Activated effector memory CD4-positive, alpha-beta T cell treated with anti-CD3 and anti-CD28 coated beads, Interleukin-2, amount 50 U/mL, for 16 hours (primary cell): Measurements from ENCODE around the gene AWAT1.
"Not testable (repeated sequence)": the region's sequence is repeated elsewhere in the genome, so short reads cannot be mapped to it uniquely, and the experiment has no call there.

Experiments
- DNase-seq: peaks from one replicate; pipeline ENCODE4 v3.0.0-alpha.2; 2020

Gene AWAT1

DNA sequence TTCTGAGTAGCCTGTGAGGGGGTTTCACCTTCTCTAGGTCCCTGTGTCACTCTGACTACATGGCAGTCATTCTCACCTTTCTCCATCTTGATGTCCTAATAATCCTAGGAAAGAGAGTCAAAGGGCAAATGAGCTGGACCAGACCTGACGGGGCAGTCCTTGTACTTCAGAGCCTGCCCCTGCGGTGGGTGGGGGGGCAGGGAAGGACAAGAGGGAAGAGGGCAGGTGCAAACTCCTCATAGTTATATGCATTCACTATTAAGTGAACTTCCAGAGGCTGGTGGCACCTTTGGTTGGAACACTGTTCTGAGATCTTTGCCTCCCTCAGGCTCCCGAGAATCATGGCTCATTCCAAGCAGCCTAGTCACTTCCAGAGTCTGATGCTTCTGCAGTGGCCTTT lies at the start of gene AWAT1:
TSS of gene AWAT1 (plus strand) at position 301 of the 400 bp plus-strand sequence. CDS start at position 342, 41 bp downstream.
- no peak for DNase-seq

DNA sequence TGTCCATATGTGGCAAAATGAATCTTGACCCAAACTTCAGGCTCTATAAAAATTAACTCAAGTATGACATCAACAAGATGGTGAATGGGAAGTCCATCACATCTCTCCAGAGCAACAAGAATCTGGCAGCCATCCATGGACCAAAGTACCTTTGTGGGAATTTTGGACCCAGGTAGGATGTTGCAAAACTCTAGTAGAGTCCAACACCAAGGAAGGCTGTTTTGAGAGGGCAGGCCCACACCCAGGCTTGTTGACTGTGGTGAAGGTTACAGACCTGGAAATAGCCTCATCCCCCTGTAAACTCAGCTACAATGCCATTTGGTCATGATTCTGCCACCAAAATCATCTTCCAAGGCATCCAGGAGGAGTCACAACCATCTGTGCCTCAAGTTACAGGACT lies 44.2 kb upstream of the AWAT1 start:
- no peak for DNase-seq

DNA sequence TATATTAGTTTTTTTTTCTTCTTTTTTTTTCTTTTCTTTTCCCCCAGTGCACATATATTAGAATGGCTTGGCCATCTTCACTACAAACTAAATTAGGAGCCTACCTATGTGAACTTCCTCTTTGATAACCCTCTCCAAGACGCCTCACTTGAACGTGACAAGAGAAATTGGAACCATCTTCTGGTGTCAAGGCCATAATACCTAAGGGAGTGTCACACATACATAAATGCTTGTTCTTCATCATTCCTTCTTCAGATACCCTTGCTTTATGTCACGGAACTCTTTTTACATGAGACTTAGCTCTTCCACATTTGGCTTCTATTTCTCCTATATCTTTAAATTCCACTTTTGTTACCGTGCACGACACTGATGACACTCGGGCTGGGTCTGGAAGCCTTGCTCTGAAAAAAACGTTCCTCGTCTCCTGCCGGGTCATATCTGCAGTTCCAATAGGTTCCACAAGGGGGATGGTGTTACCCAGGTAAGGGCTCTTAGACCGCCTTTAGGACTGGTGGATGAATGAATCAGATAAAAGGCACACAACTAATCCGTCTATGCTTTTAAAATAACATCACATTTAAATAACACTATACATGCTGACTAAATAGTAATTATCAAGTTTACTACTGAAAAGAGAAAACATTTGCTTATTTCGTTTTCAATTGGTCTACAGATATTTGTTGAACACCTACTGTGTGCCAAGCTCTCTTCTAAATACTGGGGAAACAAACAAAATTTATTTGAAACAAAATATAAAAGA lies 37.3 kb upstream of the AWAT1 start:
- peak; percentile 79 for DNase-seq

DNA sequence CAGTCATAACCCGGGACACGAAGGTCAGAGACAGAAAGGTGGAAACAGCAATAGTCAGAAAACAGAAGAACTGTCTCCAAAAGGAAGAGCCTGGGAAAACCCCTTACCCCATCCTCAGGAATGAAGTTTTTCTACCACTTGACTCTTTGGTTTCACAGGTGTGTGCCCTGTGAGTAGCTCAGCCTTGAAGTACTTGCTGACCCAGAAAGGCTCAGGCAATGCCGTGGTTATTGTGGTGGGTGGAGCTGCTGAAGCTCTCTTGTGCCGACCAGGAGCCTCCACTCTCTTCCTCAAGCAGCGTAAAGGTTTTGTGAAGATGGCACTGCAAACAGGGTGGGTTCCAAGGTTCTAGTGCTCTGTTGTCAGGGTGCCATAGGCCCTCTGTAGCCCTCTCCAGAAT lies 32.7 kb upstream of the AWAT1 start:
- DNase-seq = no peak

DNA sequence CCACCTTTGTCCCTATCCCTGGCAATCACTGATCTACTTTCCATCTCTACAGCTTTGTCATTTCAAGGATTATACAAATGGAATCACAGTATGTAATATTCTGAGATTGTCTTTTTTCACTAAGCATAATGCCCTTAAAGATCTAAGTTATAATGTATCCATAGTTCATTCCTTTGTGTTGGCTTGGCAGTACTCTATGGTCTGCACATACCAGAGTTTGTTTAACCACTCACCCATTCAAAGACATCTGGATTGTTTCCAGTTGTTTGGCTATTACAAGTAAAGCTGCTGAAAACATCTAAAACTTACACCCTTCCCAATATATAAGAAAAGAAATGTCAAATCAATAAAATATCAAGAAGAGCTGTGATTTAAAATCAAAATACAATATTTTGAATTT lies 26.0 kb upstream of the AWAT1 start:
- DNase-seq = no peak

DNA sequence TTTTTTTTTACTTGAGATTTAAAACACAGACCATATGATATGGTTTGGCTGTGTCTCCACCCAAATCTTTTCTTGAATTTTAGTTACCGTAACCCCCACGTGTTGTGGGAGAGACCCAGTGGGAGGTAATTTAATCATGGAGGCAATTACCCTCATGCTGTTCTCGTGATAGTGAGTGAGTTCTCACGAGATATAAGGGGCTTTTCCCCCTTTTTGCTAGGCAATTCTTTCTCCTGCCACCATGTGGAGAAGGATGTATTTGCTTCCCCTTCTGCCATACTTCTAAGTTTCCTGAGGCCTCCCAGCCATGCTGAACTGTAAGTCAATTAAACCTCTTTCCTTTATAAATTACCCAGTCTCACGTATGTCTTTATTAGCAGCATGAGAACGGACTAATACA lies 24.9 kb upstream of the AWAT1 start:
- not testable (repeated sequence) for DNase-seq

DNA sequence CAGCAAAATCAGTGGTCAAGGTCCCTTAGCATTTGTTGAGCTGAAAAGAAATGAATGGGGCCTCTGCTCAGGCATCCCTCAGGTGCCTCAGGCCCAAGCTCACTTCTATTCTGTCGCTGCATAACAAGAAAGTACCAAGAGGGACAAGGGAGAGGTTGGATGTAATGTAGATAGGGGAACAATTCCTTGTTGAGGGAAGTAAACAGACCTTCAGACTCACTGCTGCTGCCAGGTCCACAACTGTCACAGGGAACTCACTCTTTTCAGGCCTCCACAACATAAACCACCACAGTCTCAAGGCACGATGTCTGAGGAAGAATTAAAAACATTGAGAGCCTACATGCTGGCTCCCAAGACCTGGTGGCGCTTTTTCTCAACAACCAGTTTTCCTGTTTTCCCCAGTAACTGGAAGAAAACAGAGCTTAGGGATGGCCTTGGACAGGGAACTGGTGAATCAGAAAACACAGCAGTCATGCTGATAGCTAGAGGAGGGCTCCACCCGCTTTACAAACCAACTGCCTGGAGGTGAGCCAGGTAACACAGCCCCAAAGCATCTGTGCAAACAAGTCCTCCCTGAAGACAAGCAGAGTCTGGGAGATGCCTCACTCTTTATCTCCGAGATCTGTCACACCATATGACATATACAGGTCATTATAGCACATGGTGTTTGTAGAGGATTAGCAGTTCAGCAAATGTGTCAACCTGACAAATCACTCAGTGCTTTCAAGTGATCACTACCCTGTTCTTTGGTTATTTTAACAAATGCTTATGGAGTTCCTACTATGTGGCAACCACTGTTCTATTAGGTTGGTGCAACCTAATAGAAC lies 14.3 kb upstream of the AWAT1 start:
- no peak for DNase-seq

DNA sequence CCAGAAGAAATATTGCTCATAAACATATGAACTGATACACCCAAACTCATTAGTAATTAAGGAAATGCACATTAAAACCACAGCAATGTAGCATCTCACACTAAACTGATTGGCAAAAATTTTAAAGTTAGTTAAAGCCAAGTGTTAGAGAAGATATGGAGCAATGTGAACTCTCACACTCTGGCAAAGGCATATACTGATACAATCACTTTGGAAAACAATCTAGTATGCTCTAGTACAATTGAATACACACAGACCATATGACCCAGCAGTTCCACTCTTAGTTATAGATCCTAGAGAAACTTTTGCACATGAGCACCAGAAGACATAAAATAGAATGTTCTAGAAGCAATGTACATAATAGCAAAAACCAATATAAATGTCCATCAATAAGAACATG lies 8.4 kb upstream of the AWAT1 start:
- DNase-seq = no peak

DNA sequence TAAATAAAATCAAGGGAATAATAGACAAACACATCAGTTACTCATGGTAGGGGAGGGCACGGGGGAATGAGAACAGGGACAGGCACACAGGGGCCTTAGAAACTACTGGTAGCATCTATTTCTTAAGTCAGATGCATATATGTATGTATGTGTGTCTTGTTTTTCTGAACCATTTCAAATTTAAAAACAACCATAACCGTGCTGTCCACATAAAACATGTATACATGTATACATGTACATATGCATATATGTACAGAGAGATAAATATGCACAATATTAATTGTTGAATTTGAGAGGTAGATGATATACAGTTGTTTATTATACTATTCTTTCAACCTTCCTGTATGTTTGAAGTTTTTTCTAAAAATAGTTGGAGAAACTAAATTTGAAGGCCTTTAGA lies 7.8 kb upstream of the AWAT1 start:
- DNase-seq = no peak

DNA sequence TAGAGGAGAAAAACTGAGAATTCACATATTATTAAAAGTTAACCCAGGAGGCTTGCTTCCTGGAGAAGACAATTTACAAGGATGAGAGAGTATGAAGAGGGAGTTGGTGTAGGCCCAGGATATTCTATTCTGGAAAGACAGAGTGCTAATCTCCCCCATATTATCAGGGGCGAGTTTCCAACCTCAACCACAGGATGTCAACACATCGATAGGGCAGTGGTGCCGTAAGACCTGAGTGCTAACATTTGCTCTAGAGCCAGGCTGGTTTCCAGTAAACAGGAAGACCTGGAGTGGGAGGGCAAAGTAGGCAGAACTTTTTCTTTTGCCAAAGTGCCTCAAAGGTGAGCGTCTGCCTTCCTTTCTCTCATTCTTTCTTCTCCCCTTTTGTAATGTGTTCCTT lies 2.8 kb upstream of the AWAT1 start:
- DNase-seq = no peak

DNA sequence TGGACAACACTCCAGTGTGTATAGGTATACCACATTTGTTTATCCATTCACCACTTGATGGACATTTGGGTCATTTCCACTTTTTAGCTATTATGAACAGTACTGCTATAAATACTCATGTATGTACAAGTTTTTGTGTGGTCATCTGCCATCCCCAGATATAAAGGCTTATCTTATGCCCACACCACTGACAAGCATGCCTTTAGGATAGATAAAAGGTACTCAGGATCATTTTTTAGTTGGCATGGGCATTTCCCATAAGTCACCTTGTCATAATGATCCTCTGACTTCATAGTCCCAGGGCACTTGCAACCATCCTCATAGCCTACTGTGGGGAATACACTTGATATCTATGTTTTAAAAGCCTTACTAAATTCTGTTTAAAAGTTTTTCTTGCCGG lies 6.3 kb downstream of the AWAT1 start:
- DNase-seq = no peak

DNA sequence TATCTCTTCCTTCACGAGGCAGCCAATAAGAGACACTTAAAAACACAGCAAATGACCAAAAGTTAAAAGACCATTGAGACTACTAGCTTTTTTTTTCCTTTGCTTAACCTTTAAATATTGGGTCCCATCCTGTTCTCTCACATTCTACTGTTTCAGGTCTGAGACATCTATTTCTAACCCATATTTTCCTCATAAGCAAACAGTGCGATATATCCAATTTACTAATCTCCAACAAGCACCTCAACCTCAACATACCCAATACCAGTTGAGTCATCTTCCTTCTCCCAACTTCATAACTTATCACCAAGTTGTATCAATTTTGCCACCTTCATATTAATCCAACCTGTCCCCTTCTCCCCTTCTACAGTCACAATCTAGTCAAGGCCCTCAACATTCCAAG lies 7.0 kb downstream of the AWAT1 start:
- no peak for DNase-seq

DNA sequence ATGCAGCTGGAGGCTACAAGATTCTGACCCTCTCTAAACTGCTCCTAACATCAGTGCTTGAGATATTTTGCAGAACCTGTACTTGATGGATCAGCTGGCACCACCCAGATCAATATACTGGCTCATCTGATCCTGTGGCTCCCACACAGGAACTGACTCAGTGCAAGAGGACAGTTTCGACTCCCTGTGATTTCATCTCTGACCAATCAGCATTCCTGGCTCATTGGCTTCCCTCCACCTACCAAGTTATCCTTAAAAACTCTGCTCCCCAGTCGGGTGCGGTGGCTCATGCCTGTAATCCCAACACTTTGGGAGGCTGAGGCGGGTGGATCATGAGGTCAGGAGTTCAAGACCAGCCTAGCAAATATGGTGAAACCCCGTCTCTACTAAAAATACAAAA lies 9.1 kb downstream of the AWAT1 start:
- DNase-seq = not testable (repeated sequence)

DNA sequence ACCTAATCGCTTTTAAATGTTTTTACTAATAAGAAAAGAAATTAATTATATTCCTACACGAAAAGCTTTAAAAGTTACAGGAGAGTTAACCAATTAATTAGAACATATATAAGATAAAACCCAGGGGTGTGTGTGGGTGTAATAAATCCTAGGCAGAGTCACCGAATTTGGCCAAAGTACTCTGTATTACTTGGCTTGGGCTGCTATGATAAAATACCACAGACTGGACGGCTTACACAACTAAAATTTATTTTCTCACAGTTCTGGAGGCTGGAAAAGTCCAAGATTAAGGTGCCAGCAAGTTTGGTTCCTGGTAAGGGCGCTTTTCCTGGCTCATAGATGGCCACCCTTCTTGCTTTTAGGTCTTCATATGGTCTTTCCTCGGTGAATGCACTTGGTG lies 10.4 kb downstream of the AWAT1 start:
- DNase-seq = no peak

DNA sequence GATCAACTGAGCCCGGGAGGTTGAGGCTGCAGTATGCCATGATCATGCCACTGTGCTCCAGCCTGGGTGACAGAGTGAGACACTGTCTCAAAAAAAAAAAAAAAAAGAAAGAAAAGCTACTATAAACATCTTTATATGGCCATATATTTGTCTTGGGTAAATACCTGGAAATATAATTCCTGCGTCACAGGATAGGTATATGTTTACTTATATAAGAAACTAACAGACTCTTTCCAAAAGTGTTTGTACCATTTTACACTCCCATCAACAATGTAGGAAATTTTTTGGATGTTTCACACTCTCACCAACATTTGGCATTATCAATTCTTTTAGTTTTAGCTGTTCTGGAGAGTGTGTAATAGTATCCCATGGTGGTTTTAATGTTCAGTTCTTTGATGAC lies 12.8 kb downstream of the AWAT1 start:
- no peak for DNase-seq

DNA sequence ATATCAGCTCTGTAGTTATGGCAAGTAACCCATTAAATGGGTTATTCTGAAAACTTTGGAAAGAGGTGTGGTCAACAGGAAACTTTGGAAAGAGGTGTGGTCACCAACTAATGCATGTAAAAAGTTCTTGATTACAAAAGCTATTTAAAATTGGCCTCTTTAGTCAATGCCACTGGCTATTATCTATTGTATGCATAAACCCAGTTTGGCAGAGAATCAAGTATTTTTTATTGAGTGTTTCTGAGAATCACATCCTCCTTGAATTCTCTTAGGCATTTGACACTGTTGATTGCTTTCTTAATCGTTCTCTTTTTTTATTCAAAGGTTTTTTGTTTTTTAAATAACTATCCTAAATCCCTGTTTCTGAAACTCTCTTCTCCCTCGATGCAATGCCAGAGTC lies 18.0 kb downstream of the AWAT1 start:
- DNase-seq = no peak

DNA sequence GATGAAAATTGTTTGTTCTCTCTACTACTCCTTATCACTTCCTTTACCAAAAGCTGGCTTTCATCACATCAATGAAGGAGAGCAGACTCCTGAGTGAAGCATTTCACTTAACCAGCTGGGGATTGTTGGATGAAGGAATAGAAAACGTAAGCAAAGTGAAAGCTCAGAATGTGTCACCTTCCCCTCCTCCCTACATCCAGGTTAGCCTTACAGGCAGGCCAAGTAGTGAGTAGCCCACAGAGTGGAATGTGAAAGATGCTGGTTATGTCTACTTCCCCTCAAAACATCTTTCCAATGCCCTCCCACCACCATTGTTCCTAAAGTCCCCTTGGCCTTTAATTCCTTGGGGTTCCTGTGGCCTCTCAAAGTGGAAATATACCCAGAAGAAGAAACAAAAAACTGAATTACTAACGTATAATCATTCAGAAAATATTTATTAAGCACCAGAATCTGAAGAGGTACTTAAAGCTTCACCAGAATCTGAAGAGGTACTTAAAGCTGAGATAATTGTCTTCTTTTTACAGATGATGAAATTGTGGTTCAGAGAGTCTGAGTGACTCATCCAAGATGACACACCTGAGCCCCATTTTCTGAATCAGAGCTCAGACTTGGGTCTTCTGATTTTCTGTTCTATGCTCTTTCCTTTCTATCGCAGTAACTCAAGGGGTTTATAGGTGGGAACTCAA lies 19.1 kb downstream of the AWAT1 start:
- no peak for DNase-seq

DNA sequence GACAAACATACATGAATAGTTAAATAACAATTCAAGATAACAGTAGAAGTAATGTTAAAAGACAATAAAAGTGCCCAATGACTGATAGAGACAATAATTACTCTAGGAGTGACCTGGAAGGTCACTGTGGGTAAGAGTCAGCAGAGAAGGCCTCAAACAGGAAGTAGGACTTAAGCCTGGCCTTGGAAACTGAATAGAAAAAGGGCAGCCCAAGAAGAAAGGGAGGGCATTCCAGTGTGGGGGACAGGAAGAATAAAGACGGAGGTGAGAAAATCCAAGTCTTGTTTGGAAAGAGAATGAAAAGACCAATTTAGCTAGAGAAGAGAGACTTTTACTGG lies 19.6 kb downstream of the AWAT1 start:
- DNase-seq = no peak

DNA sequence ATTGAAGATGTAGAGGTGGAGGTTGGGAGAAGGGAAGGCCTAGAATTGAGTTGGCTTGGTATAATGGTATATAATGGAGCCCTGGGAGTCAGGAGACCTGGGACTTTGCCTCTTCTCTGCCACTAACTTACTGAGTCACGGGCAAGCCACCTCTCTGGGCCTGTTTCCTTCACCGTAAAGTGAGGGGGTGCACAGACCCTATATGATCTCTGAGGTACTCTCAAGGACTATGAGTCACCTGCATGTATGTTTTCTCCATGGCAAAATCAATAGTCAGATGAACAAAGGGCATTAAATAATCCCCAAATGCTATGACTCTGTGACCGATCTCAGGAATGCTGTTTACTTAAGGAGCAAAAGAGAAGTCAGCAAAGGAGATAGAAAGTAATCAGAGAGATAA lies 20.5 kb downstream of the AWAT1 start:
- no peak for DNase-seq

DNA sequence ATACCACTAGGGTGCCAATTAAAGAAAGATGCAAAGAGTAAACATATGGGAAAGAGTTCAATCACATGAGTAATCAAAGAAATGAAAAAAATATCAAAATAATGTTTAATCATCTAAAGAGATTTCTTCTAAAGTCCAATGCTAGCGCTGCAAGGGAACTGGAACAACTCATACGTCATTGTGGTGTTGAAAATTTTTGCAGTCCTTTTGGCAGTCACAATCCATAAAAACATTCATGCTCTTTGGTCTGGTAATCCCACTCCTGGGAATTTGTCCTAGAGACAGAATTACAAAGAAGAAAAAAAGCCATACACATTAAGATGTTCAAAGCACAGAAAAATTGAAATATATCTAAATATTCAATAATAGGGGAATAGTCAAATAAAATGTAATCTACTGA lies 21.0 kb downstream of the AWAT1 start:
- DNase-seq = no peak

DNA sequence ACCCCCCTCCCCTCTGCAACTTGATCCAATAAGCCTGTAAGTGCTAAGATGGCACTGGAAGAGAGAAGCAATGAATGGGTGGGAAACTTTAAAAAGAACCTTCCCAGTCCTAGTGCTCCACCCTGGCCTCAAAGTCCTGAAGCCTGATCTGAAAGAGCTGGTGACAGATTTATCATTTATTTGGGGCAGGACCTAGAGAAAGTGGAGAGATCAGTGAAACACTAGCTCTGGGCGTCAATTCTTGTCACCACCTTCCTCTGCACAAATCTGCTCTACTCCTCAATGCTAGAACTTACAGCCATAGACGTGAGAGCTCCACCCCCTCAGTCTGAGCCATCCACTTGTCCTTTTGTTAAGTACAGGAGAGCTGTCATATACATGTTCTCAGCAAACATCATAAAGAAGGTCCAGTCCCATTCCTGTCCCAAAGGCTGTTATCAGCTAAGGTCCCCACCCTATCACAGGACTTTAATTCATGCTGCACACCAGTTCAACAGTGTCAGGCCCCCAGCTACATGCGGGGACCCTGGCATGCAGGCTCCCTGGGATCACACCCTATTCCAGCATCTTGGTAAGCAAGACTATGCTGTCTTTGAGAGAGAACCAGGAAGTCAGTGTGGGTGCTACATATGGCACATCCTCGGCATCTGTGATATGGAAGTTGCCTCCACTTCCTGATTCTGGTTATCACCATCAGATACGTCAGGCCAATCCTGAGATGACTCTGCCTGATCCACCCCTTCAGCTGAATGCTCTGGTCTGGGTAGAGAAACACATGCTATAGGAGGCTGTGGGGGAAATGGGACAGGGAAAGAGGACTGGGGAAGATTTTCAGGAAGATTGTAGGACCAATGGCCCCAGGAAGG lies 23.2 kb downstream of the AWAT1 start:
- no peak for DNase-seq

DNA sequence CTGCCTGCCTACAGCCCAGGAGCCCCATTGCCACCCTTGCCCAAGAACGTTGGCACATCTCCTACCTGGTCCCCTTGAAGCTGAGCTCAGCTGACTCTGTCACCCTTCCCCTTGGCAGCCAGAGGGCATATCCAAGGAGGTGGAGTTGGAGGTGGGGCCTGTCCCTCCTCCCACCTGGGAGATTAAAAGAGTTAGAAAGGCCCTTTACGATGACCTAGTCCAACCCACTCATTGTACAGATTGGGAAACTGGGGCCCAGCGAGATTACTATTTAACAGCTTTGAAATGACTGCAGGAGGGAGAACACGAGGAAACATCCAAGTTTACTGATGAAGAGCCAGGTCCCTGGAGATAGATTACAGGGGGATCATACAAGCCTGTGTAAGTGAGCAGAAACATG lies 25.6 kb downstream of the AWAT1 start, which contains the start of gene P2RY4:
TSS of gene P2RY4 (minus strand) at position 101 of the 400 bp plus-strand sequence. CDS start 580 bp downstream, outside the sequence.
- DNase-seq = no peak
